HepG2 (cell line): ENCODE results near the gene CCDC117. TPM values are rescaled to one million over a fixed set of nuclear protein-coding genes. Genes with fewer than 3 reads are reported as not detected.

Experiments used
- CREB3 ChIP-seq: sonication (generic); formaldehyde crosslinking; IDR thresholded peaks from 2 replicates; pipeline ENCODE4 v1.5.0; 2020; ENCODE audit warnings: missing genetic modification reagents
- IKZF1 ChIP-seq: fragments of 450-650 bp; IDR thresholded peaks from 2 replicates; pipeline ENCODE4 v1.7.1; 2016
- KLF13 ChIP-seq: sonication (generic); formaldehyde crosslinking; IDR thresholded peaks from 2 replicates; pipeline ENCODE4 v1.4.0; 2020; ENCODE audit warnings: mild to moderate bottlenecking, missing genetic modification reagents
- MNT ChIP-seq: fragments of 450-650 bp; IDR thresholded peaks from 2 replicates; pipeline ENCODE4 v1.6.1; 2016
- MTF2 ChIP-seq: sonication (generic); formaldehyde crosslinking; IDR thresholded peaks from 2 replicates; pipeline ENCODE4 v1.5.0; 2020; ENCODE audit warnings: missing genetic modification reagents, borderline replicate concordance
- NRL ChIP-seq: sonication (generic); formaldehyde crosslinking; IDR thresholded peaks from 2 replicates; pipeline ENCODE4 v1.5.0; 2020; ENCODE audit warnings: missing genetic modification reagents, mild to moderate bottlenecking, moderate library complexity, borderline replicate concordance
- REXO4 ChIP-seq: sonication (generic); formaldehyde crosslinking; IDR thresholded peaks from 2 replicates; pipeline ENCODE4 v1.8.0; 2022; ENCODE audit warnings: missing genetic modification reagents, mild to moderate bottlenecking, borderline replicate concordance
- TCF7L2 ChIP-seq: IDR thresholded peaks from 2 replicates; pipeline ENCODE4 v1.6.1; 2011; ENCODE audit warnings: mild to moderate bottlenecking, low read depth, low read length, moderate library complexity
- YEATS2 ChIP-seq: sonication (generic); formaldehyde crosslinking; IDR thresholded peaks from 2 replicates; pipeline ENCODE4 v1.4.0; 2020; ENCODE audit warnings: missing genetic modification reagents, borderline replicate concordance
- YY1 ChIP-seq: IDR thresholded peaks from 2 replicates; pipeline ENCODE4 v1.6.1; 2011; ENCODE audit warnings: low read length, low read depth, moderate library complexity, mild to moderate bottlenecking; ENCODE audit not compliant: insufficient read depth, insufficient replicate concordance
- ZBTB1 ChIP-seq: sonication (generic); formaldehyde crosslinking; IDR thresholded peaks from 2 replicates; pipeline ENCODE4 v1.4.0; 2020; ENCODE audit warnings: missing genetic modification reagents, borderline replicate concordance
- ZNF136 ChIP-seq: sonication (generic); formaldehyde crosslinking; IDR thresholded peaks from 2 replicates; pipeline ENCODE4 v1.8.1; 2022; ENCODE audit warnings: low read depth, mild to moderate bottlenecking, moderate library complexity, missing genetic modification reagents
- ZNF234 ChIP-seq: sonication (generic); formaldehyde crosslinking; conservative IDR thresholded peaks from 2 replicates; pipeline ENCODE4 v1.5.1; 2020; ENCODE audit warnings: mild to moderate bottlenecking, missing genetic modification reagents
- ZNF280B ChIP-seq: sonication (generic); formaldehyde crosslinking; IDR thresholded peaks from 2 replicates; pipeline ENCODE4 v1.5.0; 2020; ENCODE audit warnings: missing genetic modification reagents, mild to moderate bottlenecking, borderline replicate concordance
- ZNF331 ChIP-seq: sonication (generic); formaldehyde crosslinking; IDR thresholded peaks from 2 replicates; pipeline ENCODE4 v1.4.0; 2020; ENCODE audit warnings: missing genetic modification reagents
- ZNF496 ChIP-seq: sonication (generic); formaldehyde crosslinking; IDR thresholded peaks from 2 replicates; pipeline ENCODE4 v1.8.1; 2023; ENCODE audit warnings: mild to moderate bottlenecking, moderate library complexity, missing genetic modification reagents; ENCODE audit not compliant: insufficient replicate concordance
- ZNF709 ChIP-seq: sonication (generic); formaldehyde crosslinking; IDR thresholded peaks from 2 replicates; pipeline ENCODE4 v1.5.0; 2020; ENCODE audit warnings: mild to moderate bottlenecking, missing genetic modification reagents
- ZNF784 ChIP-seq: sonication (generic); formaldehyde crosslinking; IDR thresholded peaks from 2 replicates; pipeline ENCODE4 v1.5.1; 2020; ENCODE audit warnings: missing genetic modification reagents, mild to moderate bottlenecking, borderline replicate concordance
- ZSCAN25 ChIP-seq: sonication (generic); formaldehyde crosslinking; IDR thresholded peaks from 2 replicates; pipeline ENCODE4 v1.8.0; 2022; ENCODE audit warnings: mild to moderate bottlenecking, missing genetic modification reagents
- polyA plus RNA-seq, 8 experiments: library from polyadenylated mRNA; depleted of rRNA in 3 of 8; stranded (reverse) in 7 of 8; unstranded in 1 of 8; fragments of >200 nt; fragmentation: Illumina TruSeq in 4 of 8; extraction: Trizol in 4 of 8; gene quantifications; 2 replicates each; pipeline versions ENCODE4 v1.2.1 to v1.2.3, GENCODE V29; 2011 to 2016; ENCODE audit warnings: low read depth in 4 of 8, missing spikeins in 1 of 8, mixed read lengths in 1 of 8; ENCODE audit not compliant: insufficient read depth in 1 of 8
- total RNA-seq, 5 experiments: library from RNA; depleted of rRNA; stranded (reverse); fragments of >200 nt; fragmentation: Illumina TruSeq; extraction: Trizol; gene quantifications; 2 replicates each; pipeline ENCODE4 v1.2.3, GENCODE V29; 2016; ENCODE audit warnings: low read depth in 1 of 5

Gene CCDC117
- total and polyA plus RNA-seq, 2 of the 13 experiments (the other 11 are each of a cell fraction or from before 2014, with no cell fraction given), result 12.6 to 34.2 TPM

- no peak for TF ChIP-seq ZNF280B (CRISPR knock-in tag)
- 0 out of 2 replicates have a peak, but pooled peaks have one; percentile 58 for TF ChIP-seq REXO4
- TF ChIP-seq ZNF234 (CRISPR knock-in tag), result no peak
- TF ChIP-seq YEATS2 (CRISPR knock-in tag), result no peak
- TF ChIP-seq ZNF709 (CRISPR knock-in tag), result peak; percentile 66; the same call in 1 of the 2 replicates
- TF ChIP-seq CREB3 (CRISPR knock-in tag), result no peak
- no peak for TF ChIP-seq ZSCAN25 (CRISPR knock-in tag)
- no peak for TF ChIP-seq ZNF136 (CRISPR knock-in tag)
- no peak for TF ChIP-seq MTF2 (CRISPR knock-in tag)
- no peak for TF ChIP-seq ZBTB1 (CRISPR knock-in tag)
- TF ChIP-seq ZNF784 (CRISPR knock-in tag), result peak; percentile 78; the same call in 1 of the 2 replicates
- no peak for TF ChIP-seq ZNF496
- 0 out of 2 replicates have a peak, but pooled peaks have one; percentile 3 for TF ChIP-seq MNT
- TF ChIP-seq KLF13 (CRISPR knock-in tag), result no peak; the same call in 1 of the 2 replicates
- TF ChIP-seq IKZF1, result no peak
- peak; percentile 32; the same call in 1 of the 2 replicates for TF ChIP-seq ZNF331
- TF ChIP-seq YY1, result peak; percentile 81
- no peak for TF ChIP-seq TCF7L2
- no peak for TF ChIP-seq NRL (CRISPR knock-in tag)
Measured at GRCh38 chr22:28800308-28801041, 28.0 kb downstream of the CCDC117 start, which contains the start of gene XBP1 (continued).
